GM20000 (cell line): ENCODE data around the gene TTLL5.

ENCODE experiments used
- DNase-seq: peaks from one replicate; pipeline ENCODE4 v3.0.0; 2012; ENCODE audit warnings: low spot score
- CTCF ChIP-seq: IDR thresholded peaks from 2 replicates; pipeline ENCODE4 v1.5.1; 2012; ENCODE audit warnings: mild to moderate bottlenecking, control low read depth; ENCODE audit errors: extremely low read depth, missing control alignments

The TTLL5 gene

DNA sequence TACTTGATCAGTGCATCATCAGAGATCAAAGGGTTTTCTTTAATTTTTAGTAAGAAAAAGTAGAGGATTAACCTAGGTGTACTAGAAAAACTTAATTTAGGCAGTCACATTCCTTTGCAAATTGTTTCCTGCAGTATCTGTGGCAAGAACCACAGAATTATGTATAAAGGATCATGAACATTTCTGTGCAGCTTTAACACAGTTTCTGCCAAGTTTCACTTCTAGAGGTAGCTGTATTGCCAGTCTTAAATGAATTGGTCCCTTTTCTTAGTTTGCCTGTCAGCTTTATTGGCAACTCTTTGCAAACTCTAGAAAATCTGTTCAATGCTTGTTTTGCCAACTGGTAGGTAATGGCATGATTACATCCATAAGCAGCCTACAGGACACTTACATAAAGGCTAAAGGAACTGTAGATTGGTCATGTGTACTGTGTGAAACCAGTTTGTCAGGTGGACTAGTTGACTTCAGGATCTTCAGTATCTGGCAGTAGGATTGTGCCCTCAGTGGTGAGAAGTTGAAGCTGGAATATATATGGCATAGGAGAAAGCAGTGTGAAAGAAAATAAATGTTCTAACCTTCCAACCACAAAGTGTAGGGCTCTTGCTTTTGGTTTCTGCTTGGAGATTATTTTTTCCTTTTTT, 75.9 kb downstream of the TTLL5 start:
- DNase-seq: no peak
- TF ChIP-seq CTCF: no peak

DNA sequence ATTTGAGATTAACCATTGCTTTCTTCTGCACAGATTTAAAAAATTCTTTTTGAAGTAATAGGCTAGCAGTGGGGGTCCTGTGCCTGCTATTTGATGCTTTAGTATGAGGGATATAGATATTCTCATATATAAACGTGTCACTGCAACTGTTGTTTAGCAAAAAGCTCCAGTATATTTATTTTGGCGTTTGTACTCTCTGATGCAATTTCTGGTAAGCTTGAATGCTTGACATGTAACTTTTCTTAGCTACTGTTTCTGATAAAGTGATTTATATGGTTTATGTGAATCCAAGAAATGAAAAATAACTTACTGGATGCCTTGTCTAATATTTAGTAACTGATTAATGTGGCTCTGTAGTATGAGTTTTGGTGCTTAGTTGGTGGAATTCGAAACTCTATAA, 77.1 kb downstream of the TTLL5 start:
- no peak for DNase-seq
- TF ChIP-seq CTCF: no peak

GRCh38 chr14:75742867-75743266, 81.8 kb downstream of the TTLL5 start:
- no peak for TF ChIP-seq CTCF
- no peak for DNase-seq

DNA sequence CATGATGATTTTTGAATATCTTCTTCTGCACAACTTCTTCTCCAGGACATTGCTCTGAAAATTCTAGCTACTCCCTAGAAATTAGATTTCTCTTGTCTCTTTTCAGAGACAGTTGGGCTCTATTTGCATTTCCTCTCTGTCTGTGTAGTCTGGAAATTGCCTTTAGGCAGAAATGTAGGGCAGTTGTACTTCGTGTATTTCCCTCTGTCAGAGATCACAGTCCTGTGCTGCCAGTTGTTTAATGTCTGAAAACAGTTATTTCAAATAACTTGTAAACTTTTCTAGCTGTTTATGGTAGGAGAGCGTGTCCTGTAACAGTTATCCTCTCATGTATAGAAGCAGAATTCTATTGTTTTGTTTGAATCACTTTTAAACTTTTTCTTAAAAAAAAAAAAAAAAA, 86.9 kb downstream of the TTLL5 start:
- DNase-seq: no peak
- no peak for TF ChIP-seq CTCF

GRCh38 chr14:75748336-75748735, 87.3 kb downstream of the TTLL5 start:
- TF ChIP-seq CTCF: no peak
- no peak for DNase-seq

GRCh38 chr14:75751296-75751695, 90.2 kb downstream of the TTLL5 start:
- no peak for TF ChIP-seq CTCF
- no peak for DNase-seq

DNA sequence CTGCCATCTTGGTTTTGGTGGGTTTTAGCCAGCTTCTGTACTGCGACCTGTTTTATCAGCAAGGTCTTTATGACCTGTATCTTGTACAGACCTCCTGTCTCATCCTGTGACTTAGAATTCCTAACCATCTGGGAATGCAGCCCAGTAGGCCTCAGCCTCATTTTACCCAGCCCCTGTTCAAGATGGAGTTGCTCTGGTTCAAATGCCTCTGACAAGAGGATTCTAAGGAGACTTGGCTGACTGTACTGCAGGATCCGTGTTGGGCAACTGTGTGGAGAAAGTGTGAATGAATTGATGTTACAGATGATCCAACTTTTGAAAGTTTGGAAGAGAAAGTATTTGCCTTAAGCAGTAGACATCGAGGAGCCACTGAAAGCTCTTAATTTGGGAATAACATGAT, 91.0 kb downstream of the TTLL5 start:
- DNase-seq: no peak
- TF ChIP-seq CTCF: no peak
